HG03520 (cell line): ENCODE measurements around the gene OR10T2.
"Not testable (repeated sequence)": the region's sequence is repeated elsewhere in the genome, so short reads cannot be mapped to it uniquely, and the experiment has no call there.

Experiments used
- ATAC-seq: cut with Tn5 transposase; IDR thresholded peaks from one replicate; pipeline ENCODE4 v1.9.1; 2021; ENCODE audit warnings: mild to moderate bottlenecking, moderate library complexity; ENCODE audit not compliant: unreplicated experiment

The OR10T2 gene

GRCh38 chr1:158398818-158399514 lies at the start of gene OR10T2:
TSS of gene OR10T2 (minus strand) at chr1:158399466. CDS start at chr1:158399466, 0 bp downstream.
- no peak for ATAC-seq

- no peak for ATAC-seq
Measured at GRCh38 chr1:158445376-158445775, 46.1 kb upstream of the OR10T2 start.

GRCh38 chr1:158434741-158435140 lies 35.5 kb upstream of the OR10T2 start:
- ATAC-seq = no peak

GRCh38 chr1:158430163-158430562 lies 30.9 kb upstream of the OR10T2 start:
- ATAC-seq = not testable (repeated sequence)

- no peak for ATAC-seq
Measured at GRCh38 chr1:158426137-158426536, 26.9 kb upstream of the OR10T2 start, which contains the start of gene OR10K2. TSS of gene OR10K2 (minus strand) at chr1:158426237. CDS start at chr1:158420866, 5,371 bp downstream.

- ATAC-seq = no peak
Measured at GRCh38 chr1:158425027-158425426, 25.8 kb upstream of the OR10T2 start.

GRCh38 chr1:158422212-158422611 lies 22.9 kb upstream of the OR10T2 start:
- no peak for ATAC-seq

GRCh38 chr1:158417586-158417985 lies 18.3 kb upstream of the OR10T2 start:
- ATAC-seq = no peak

- no peak for ATAC-seq
Measured at GRCh38 chr1:158414651-158415345, 15.5 kb upstream of the OR10T2 start.

- ATAC-seq = no peak
Measured at GRCh38 chr1:158407092-158407491, 7.8 kb upstream of the OR10T2 start.

GRCh38 chr1:158400871-158401270 lies 1.6 kb upstream of the OR10T2 start:
- no peak for ATAC-seq

GRCh38 chr1:158396646-158397045 lies 2.6 kb downstream of the OR10T2 start:
- no peak for ATAC-seq

- ATAC-seq = no peak
Measured at GRCh38 chr1:158393476-158393875, 5.8 kb downstream of the OR10T2 start.

- no peak for ATAC-seq
Measured at GRCh38 chr1:158391099-158391498, 8.2 kb downstream of the OR10T2 start.

GRCh38 chr1:158390331-158390730 lies 8.9 kb downstream of the OR10T2 start:
- ATAC-seq = no peak

- ATAC-seq = no peak
Measured at GRCh38 chr1:158374860-158375259, 24.4 kb downstream of the OR10T2 start.

- ATAC-seq = not testable (repeated sequence)
Measured at GRCh38 chr1:158374101-158374500, 25.2 kb downstream of the OR10T2 start.

GRCh38 chr1:158371188-158371953 lies 27.9 kb downstream of the OR10T2 start:
- peak; percentile 94 for ATAC-seq

- ATAC-seq = no peak
Measured at GRCh38 chr1:158366783-158367182, 32.5 kb downstream of the OR10T2 start.

GRCh38 chr1:158362941-158363340 lies 36.3 kb downstream of the OR10T2 start:
- no peak for ATAC-seq

- no peak for ATAC-seq
Measured at GRCh38 chr1:158362482-158362881, 36.8 kb downstream of the OR10T2 start.

GRCh38 chr1:158357441-158357840 lies 41.8 kb downstream of the OR10T2 start:
- no peak for ATAC-seq
